Right kidney (tissue), 1 donor: ENCODE results near the gene MTSS2.
A peak's percentile ranks its signal among the peaks of the same experiment; 100 is the strongest.
"Not testable (repeated sequence)": the region's sequence is repeated elsewhere in the genome, so short reads cannot be mapped to it uniquely, and the experiment has no call there.

ENCODE experiments used
- DNase-seq: peaks from one replicate; pipeline ENCODE4 v3.0.0-alpha.2; 2016

MTSS2 gene

GRCh38 chr16:70685061-70685937 lies 554 bp downstream of the MTSS2 start:
- peak; percentile 66 for DNase-seq

- DNase-seq, result no peak
Measured at GRCh38 chr16:70684146-70685060, 1.4 kb downstream of the MTSS2 start.

GRCh38 chr16:70683146-70683944 lies 2.5 kb downstream of the MTSS2 start:
- DNase-seq, result no peak

GRCh38 chr16:70682239-70683145 lies 3.4 kb downstream of the MTSS2 start:
- no peak for DNase-seq

- no peak for DNase-seq
Measured at GRCh38 chr16:70681382-70682238, 4.2 kb downstream of the MTSS2 start.

GRCh38 chr16:70680495-70681381 lies 5.1 kb downstream of the MTSS2 start:
- DNase-seq, result no peak

GRCh38 chr16:70679671-70680494 lies 6.0 kb downstream of the MTSS2 start:
- peak; percentile 59 for DNase-seq

- no peak for DNase-seq
Measured at GRCh38 chr16:70678898-70679670, 6.8 kb downstream of the MTSS2 start.

- DNase-seq, result no peak
Measured at GRCh38 chr16:70678121-70678897, 7.5 kb downstream of the MTSS2 start.

- no peak for DNase-seq
Measured at GRCh38 chr16:70677499-70678120, 8.2 kb downstream of the MTSS2 start.

GRCh38 chr16:70676675-70677498 lies 9.0 kb downstream of the MTSS2 start:
- no peak for DNase-seq

GRCh38 chr16:70675851-70676513 lies 9.9 kb downstream of the MTSS2 start:
- DNase-seq, result no peak

- no peak for DNase-seq
Measured at GRCh38 chr16:70674221-70675014, 11.4 kb downstream of the MTSS2 start.

- DNase-seq, result not testable (repeated sequence)
Measured at GRCh38 chr16:70670938-70671337, 14.9 kb downstream of the MTSS2 start.
